Common myeloid progenitor, CD34-positive (primary cell): ENCODE results near the gene ERCC6.

Source experiments
- CTCF ChIA-PET: fragments of 350-600 bp; sonication (Branson Sonifier 250); formaldehyde crosslinking; loops from one replicate; lab custom pipeline; 2021; ENCODE audit warnings: antibody characterized with exemption; lab: Charles Lee
- POLR2A ChIA-PET: fragments of 350-600 bp; sonication (Branson Sonifier 250); formaldehyde crosslinking; loops from one replicate; lab custom pipeline; 2021; ENCODE audit warnings: antibody characterized with exemption; lab: Charles Lee
- DNase-seq, 3 donors: peaks; one replicate each; pipeline versions ENCODE4 v3.0.0 to v3.0.0-alpha.2; 2013
- H3K27ac ChIP-seq, 2 experiments: 1 replicate in 1 of 2; 2 replicates in 1 of 2; pipeline ENCODE4 v1.7.0; 2013; ENCODE audit warnings: inconsistent platforms in 2 of 2, low read length in 2 of 2, mild to moderate bottlenecking in 2 of 2, low read depth in 1 of 2, moderate library complexity in 1 of 2; ENCODE audit not compliant: severe bottlenecking in 2 of 2, insufficient read depth in 1 of 2, poor library complexity in 1 of 2
- H3K27me3 ChIP-seq, 5 experiments: replicated peaks in 2 of 5; 1 replicate in 3 of 5; 2 replicates in 2 of 5; pipeline versions ENCODE4 v1.6.1 to v1.7.0; 2013; ENCODE audit warnings: low read length in 4 of 5, mild to moderate bottlenecking in 2 of 5, moderate library complexity in 2 of 5, inconsistent platforms in 1 of 5; ENCODE audit not compliant: insufficient read depth in 5 of 5, control insufficient read depth in 4 of 5
- H3K36me3 ChIP-seq, 4 experiments: 1 replicate in 2 of 4; 2 replicates in 2 of 4; pipeline versions ENCODE4 v1.6.1 to v1.7.0; 2013; ENCODE audit warnings: low read length in 3 of 4, control low read depth in 1 of 4, mild to moderate bottlenecking in 1 of 4; ENCODE audit not compliant: control insufficient read depth in 4 of 4, insufficient read depth in 4 of 4
- H3K4me1 ChIP-seq, 4 experiments: 1 replicate in 3 of 4; 2 replicates in 1 of 4; pipeline versions ENCODE4 v1.6.1 to v1.7.1; 2013; ENCODE audit warnings: low read length in 3 of 4, mild to moderate bottlenecking in 3 of 4, control low read depth in 1 of 4, inconsistent platforms in 1 of 4, moderate library complexity in 1 of 4; ENCODE audit not compliant: control insufficient read depth in 4 of 4, insufficient read depth in 4 of 4; ENCODE audit errors: control extremely low read depth in 1 of 4
- H3K4me3 ChIP-seq, 7 experiments: 1 replicate in 4 of 7; 2 replicates in 3 of 7; pipeline versions ENCODE4 v1.5.1 to v1.7.0; 2013; ENCODE audit warnings: mild to moderate bottlenecking in 7 of 7, low read length in 6 of 7, moderate library complexity in 6 of 7, inconsistent platforms in 2 of 7, low read depth in 2 of 7, control low read depth in 1 of 7; ENCODE audit not compliant: insufficient read depth in 4 of 7, control insufficient read depth in 1 of 7; ENCODE audit errors: extremely low read depth in 1 of 7
- H3K9me3 ChIP-seq, 5 experiments: 1 replicate in 4 of 5; 2 replicates in 1 of 5; pipeline versions ENCODE4 v1.6.1 to v1.7.1; 2013; ENCODE audit warnings: low read length in 4 of 5, mild to moderate bottlenecking in 2 of 5, inconsistent platforms in 1 of 5, low read depth in 1 of 5, moderate library complexity in 1 of 5; ENCODE audit not compliant: control insufficient read depth in 4 of 5, insufficient read depth in 2 of 5; ENCODE audit errors: control extremely low read depth in 1 of 5
- WGBS: methylation state at CpG from one replicate; pipeline ENCODE4 v1.1.5; 2013; ENCODE audit not compliant: insufficient coverage; 5-methylcytosine and 5-hydroxymethylcytosine counted together

ERCC6 gene

DNA sequence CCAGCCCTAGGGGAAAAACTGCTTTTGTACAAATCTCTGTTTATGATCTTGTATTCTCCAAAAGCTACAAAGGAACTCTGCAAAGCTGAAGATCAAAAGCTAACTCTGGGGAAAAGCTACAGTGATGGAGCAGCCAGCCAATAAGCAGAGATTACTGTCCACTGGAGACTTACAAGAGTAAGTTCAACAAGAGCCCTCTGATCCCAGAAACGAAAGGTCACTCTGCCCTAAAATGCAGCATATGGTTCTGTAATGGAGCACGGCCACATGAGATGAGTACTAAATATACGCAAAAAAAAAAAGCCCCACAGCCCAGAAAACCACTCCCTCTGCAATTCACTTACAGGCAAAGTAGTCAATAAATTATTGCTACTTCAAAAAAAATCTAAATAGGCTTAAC, 60.1 kb downstream of the ERCC6 start:
- CTCF ChIA-PET = interaction anchor here (0.6 kb wide), 1 partner anchor 939 kb away, joined by 3 read pairs; no protein-coding TSS in a partner anchor
- Histone ChIP-seq H3K4me1 (no peaks in the 10 kb centered on the region), H3K27me3 (no peaks in the 10 kb centered on the region), H3K9me3 (peaks cover 0 to 3% (median 0%) of the 10 kb centered on the region in 5 experiments), H3K4me3 (no peak overlapping the region), H3K36me3 (peaks cover 13 to 63% (median 34%) of the 10 kb centered on the region in 4 experiments), H3K27ac (no peak overlapping the region)
- POLR2A ChIA-PET = no interaction called here
- 100% methylated on average over 1 of the region's 3 CpGs for WGBS
- DNase-seq = no peak

DNA sequence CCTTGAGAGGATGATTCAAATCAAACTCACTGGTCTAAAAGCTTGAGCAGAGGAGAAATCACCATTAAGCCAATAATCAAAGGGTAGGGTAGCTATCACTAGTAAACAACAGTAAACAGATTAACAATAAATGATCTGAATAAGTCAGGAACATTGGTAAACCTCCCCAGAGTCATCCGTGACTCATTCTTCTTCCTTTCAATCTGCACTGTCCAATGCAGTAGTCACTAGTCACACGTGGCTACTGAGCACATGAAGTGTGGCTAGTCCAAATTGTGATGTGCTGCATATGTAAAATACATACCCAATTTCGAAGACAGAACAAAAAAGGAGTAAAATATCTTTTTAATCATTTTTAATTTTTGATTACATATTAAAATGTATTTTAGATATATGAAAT, 64.0 kb downstream of the ERCC6 start:
- Histone ChIP-seq H3K27ac (no peak overlapping the region), H3K36me3 (peaks cover 16 to 69% (median 40%) of the 10 kb centered on the region in 4 experiments), H3K27me3 (no peaks in the 10 kb centered on the region), H3K4me1 (no peaks in the 10 kb centered on the region), H3K4me3 (no peak overlapping the region), H3K9me3 (no peaks in the 10 kb centered on the region)
- CTCF ChIA-PET = interaction anchor here (0.9 kb wide), 1 partner anchor 66 kb away, joined by 3 read pairs; no protein-coding TSS in a partner anchor
- no CpG with 5 or more reads among the region's 3 CpGs for WGBS
- POLR2A ChIA-PET = no interaction called here
- DNase-seq = no peak

DNA sequence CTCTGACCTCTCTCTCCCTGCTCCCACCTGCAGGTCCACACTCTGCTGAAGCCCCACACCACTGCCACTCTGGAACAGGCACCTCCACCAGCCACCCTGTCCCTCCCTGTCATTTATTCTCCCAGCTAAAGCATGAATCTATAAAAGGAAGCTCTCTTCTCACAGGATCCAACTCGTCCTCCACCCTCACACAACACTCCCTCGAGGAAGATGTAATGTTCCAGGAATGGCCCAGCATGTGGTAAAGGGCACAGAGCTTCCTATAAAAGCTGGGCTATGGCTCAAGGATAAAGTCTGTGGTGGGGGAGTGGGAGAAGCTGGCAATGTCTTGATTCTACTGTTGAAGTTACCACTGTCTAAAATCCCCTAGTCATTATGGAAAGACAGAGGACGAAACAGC, 67.4 kb downstream of the ERCC6 start:
- no peak for DNase-seq
- H3K36me3 ChIP-seq = peaks cover 21 to 77% (median 33%) of the 10 kb centered on the region in 4 experiments
- no peak overlapping the region for H3K27ac ChIP-seq
- CTCF ChIA-PET = interaction anchor here (1.2 to 1.6 kb wide), 3 partner anchors 25 to 64 kb away, joined by 3 to 4 read pairs (median 3); no protein-coding TSS in a partner anchor
- 100% methylated on average over 1 of the region's 3 CpGs for WGBS
- H3K27me3 ChIP-seq = no peaks in the 10 kb centered on the region
- no peaks in the 10 kb centered on the region for H3K4me1 ChIP-seq
- no peak overlapping the region for H3K4me3 ChIP-seq
- POLR2A ChIA-PET = no interaction called here
- peaks cover 0 to 2% (median 0%) of the 10 kb centered on the region in 5 experiments for H3K9me3 ChIP-seq

DNA sequence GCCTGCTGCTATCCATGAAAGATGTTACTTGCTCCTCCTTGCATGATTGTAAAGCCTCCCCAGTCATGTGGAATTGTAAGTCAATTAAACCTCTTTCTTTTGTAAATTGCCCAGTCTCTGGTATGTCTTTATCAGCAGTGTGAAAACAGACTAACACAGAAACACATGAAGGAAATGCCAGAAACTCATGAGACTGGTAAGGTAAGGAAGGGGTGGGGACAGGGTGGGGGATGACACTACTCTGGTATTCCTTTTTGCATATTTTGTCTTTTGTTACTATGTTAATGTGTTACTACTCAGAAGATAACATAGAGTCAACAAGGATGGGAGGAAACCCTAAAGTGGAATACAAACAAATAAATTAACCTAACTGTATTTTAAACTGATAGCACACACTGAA, 73.2 kb downstream of the ERCC6 start:
- H3K4me3 ChIP-seq = no peak overlapping the region
- POLR2A ChIA-PET = no interaction called here
- CTCF ChIA-PET = no interaction called here
- no peaks in the 10 kb centered on the region for H3K27me3 ChIP-seq
- H3K4me1 ChIP-seq = no peaks in the 10 kb centered on the region
- peaks cover 0 to 15% (median 2%) of the 10 kb centered on the region in 5 experiments for H3K9me3 ChIP-seq
- peaks cover 11 to 58% (median 16%) of the 10 kb centered on the region in 4 experiments for H3K36me3 ChIP-seq
- H3K27ac ChIP-seq = no peak overlapping the region
- no peak for DNase-seq
